GM21717 (cell line): ENCODE results near the gene RHOA.
"Not testable (repeated sequence)": the region's sequence is repeated elsewhere in the genome, so short reads cannot be mapped to it uniquely, and the experiment has no call there.

ENCODE experiments used
- ATAC-seq: cut with Tn5 transposase; IDR thresholded peaks from one replicate; pipeline ENCODE4 v1.9.1; 2021; ENCODE audit warnings: mild to moderate bottlenecking, moderate library complexity; ENCODE audit not compliant: unreplicated experiment

The RHOA gene

DNA sequence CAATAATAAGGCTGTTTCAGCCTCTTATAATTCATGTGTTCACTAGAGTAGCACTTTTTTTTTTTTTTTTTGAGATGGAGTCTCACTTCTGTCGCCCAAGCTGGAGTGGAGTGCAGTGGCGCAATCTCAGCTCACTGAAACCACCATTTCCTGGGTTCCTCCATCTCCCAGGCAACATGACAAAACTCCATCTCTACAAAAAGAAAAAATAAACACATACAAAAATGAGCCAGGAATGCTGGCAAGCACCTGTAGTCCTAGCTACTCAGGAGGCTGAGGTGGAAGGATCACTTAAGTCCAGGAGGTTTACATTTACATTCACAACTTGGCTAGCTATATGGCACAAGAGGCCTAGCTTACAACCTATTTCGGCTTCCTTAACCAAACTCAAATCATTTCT lies 78.7 kb downstream of the RHOA start:
- ATAC-seq = no peak

DNA sequence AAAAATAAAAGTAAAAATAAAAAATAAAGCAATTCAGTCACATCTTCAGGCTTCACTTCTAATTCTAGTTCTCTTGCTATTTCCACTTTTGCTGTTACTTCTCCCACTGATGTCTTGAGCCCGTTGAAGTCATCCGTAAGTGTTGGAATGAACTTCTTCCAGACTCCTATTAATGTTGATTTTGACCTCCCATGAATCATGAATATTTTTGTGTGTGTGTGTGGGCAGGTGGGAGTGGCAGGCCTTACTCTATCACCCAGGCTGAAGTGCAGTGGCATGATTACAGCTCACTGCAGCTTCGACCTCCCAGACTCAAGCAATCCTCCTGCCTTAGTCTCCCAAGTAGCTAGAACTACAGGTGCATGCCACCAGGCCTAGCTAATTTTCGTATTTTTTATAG lies 82.6 kb downstream of the RHOA start:
- ATAC-seq = no peak

DNA sequence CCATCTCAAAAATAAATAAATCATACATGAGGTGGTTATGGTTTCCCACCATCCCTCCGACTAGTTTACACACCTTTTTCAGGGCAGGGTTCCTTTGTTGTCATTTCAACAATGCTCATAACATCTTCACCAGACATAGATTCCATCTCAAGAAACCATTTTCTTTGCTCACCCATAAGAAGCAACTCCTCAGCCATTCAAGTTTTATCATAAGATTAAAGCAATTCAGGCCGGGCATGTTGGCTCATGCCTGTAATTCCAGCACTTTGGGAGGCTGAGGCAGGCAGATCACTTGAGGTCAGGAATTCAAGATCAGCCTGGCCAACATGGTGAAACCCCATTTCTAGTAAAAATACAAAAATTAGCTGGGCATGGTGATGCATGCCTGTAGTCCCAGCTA lies 83.4 kb downstream of the RHOA start:
- ATAC-seq = not testable (repeated sequence)

DNA sequence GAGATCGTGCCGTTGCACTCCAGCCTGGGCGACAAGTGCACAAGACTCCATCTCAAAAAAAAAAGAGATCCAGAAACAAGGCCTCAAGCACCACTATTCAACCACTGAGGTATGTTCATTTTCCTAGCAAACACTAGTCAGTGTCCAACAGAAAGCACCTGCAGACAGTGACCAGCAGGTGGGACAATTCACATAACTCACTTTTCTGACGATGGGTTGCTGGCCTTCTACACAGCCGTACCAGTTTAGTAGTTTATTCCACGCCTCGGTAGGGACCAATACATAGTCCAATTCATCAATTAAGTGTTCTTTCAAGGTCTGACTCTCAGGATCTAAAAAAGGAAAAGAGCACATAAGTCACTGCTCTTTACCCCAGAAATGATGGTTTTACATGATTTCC lies 84.3 kb downstream of the RHOA start:
- ATAC-seq = no peak

DNA sequence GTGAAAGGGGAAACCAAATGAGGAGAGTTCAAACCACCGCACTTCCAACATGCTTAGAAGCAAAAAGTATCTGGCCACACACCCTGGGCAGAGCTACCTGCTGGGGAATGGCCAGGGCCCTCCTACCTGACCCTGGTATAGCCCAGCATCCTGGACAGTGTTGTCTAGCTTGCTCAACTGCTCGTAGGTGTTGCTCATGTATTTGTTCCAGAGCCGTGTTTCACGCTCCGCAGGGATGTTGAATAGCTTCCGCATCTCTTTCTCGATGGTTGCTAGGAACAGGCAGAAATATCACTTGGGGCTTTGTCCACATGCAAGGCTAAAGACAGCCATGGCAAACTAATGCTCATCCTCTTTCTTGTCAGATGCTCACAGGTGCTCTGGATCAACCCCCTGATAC lies 87.0 kb downstream of the RHOA start:
- no peak for ATAC-seq

DNA sequence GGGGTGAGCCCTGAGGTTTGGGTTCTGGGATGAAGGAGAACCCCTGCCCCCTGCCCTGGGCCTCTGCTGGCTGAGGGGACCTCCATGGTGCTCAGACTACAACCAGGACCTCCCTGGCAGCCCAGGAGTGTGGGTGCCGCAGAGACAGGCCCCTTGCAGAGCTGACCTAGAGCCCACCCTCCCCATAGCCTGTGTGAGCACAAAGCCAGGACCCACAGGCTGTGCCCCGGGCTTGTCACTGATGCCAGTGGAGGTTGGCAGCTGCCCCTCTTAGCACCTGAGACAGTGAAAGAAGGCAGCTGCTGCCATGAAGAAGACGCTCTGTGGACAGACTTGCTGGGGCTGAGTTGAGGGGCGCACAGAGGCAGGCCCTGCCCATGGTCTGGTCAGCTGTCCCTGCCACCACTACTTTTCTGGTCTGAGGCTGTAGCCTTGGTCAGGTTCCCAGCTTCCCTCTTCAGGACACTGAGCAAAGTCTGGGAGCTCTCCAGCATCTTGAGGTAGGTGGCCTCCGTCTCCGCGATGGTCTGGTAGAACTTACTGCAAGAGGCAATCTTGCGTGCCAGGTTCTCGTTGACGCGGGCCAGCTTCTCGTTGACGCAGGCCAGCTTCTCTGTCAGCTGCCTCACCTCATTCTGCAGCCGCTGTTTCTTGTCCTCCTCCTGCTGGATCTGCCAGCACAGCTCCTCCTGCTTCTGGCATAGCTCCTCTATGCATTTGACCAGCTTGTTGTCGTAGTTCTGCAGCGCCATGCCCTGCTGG lies 94.9 kb downstream of the RHOA start:
- no peak for ATAC-seq

DNA sequence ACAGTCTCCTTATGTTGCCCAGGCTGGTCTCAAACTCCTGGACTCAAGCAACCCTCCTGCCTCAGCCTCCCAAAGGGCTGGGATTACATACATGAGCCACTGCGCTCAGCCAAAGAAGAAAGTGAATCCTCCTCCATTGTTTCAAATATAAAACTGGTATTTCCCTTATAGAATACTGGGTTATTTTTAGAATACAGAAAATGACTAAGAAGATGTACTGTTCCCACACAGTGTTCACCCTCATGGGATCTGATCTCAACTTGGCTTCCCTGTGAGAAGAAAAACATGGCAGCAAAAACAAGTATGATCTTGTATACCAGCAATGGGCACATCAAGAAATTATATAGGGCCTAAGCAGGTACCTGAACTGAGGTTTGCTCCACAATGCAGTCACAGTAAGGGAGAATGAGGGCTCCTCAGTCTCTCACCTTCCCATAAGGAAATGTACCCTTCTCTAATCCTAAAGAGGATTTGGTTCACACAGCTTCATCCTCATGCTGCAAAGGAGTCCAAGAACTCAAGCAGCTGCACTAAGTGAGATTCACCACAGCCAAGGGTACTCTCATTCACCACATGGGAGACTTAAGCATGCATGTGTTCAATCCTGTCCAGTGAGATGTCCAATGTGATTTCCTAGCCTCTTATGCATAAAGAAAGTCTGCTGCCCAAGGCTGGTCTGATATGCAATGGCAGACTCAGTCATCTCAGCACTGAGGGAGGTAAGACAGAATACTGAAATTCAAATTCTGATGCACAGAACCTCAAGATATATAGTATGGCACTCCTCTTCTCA lies 97.7 kb downstream of the RHOA start:
- no peak for ATAC-seq

DNA sequence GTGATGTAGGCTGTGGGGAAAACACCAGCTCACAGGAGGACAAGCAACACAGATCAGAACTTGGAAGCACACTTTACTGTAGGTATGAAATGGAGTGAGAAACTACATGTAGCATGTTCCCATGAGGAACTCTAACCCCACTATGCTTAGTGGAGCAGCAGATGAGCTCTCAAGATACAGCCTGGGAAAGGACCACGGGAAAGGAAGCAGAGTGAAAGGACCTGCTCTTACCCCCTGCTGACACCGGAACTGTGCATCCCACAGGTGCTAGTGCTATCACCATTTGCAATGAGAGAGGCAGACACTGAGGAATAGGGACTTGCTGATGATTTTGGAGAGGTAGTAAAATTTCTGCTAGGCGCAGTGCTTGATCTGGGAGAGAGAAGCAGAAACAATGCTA lies 100.5 kb downstream of the RHOA start:
- ATAC-seq = no peak

DNA sequence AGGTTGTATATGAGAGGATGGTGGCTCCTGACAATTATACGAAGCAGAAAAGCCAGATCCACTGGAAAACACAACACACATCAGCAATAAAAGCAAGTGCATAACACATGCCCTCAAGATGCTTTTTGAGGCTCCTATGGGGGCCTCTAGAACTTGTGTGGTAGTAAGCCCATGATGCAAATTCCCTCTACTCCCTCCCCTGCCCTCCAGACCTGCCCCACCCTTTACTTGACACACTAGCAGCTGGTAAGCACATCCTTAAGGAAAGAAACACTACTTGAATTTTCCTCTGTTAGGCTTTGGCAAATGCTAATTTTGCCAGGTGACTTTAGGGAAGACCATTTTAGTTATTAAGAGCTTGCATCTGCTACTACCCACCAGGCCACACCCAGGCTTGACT lies 101.1 kb downstream of the RHOA start:
- ATAC-seq = no peak
